Liver (tissue), 9 donors: ENCODE data around the gene TUBGCP2. TPM values are rescaled to one million over a fixed set of nuclear protein-coding genes. Genes with fewer than 3 reads are reported as not detected.

Source experiments
- DNase-seq: peaks from one replicate; pipeline ENCODE4 v3.0.0-alpha.2; 2017; ENCODE audit warnings: low spot score
- H3K27ac ChIP-seq, 2 donors: one replicate each; pipeline ENCODE4 v1.7.0; 2013; ENCODE audit warnings: inconsistent platforms in 2 of 2, low read length in 2 of 2, control low read depth in 1 of 2, low read depth in 1 of 2, mild to moderate bottlenecking in 1 of 2
- H3K27me3 ChIP-seq, 4 donors: one replicate each; pipeline versions ENCODE4 v1.6.1 to v1.7.0; 2013; ENCODE audit warnings: low read length in 3 of 4, inconsistent platforms in 1 of 4, mild to moderate bottlenecking in 1 of 4, moderate library complexity in 1 of 4; ENCODE audit not compliant: control insufficient read depth in 4 of 4, insufficient read depth in 4 of 4
- H3K36me3 ChIP-seq, 4 donors: one replicate each; pipeline versions ENCODE4 v1.6.1 to v1.7.0; 2013; ENCODE audit warnings: low read length in 3 of 4, mild to moderate bottlenecking in 3 of 4, low read depth in 1 of 4, moderate library complexity in 1 of 4; ENCODE audit not compliant: control insufficient read depth in 4 of 4, insufficient read depth in 3 of 4
- H3K4me1 ChIP-seq, 4 donors: one replicate each; pipeline versions ENCODE4 v1.6.1 to v1.7.0; 2013; ENCODE audit warnings: low read length in 3 of 4, mild to moderate bottlenecking in 3 of 4, moderate library complexity in 1 of 4; ENCODE audit not compliant: control insufficient read depth in 4 of 4, insufficient read depth in 4 of 4
- H3K4me3 ChIP-seq, 3 donors: one replicate each; pipeline versions ENCODE4 v1.6.1 to v1.7.0; 2013; ENCODE audit warnings: low read length in 3 of 3, control low read depth in 1 of 3, low read depth in 1 of 3, mild to moderate bottlenecking in 1 of 3
- H3K9ac ChIP-seq, 2 donors: one replicate each; pipeline ENCODE4 v1.7.0; 2013; ENCODE audit warnings: low read length in 2 of 2, mild to moderate bottlenecking in 2 of 2, moderate library complexity in 2 of 2, control low read depth in 1 of 2, low read depth in 1 of 2
- H3K9me3 ChIP-seq, 4 donors: one replicate each; pipeline versions ENCODE4 v1.6.1 to v1.7.0; 2013; ENCODE audit warnings: low read length in 3 of 4; ENCODE audit not compliant: control insufficient read depth in 4 of 4
- ATF3 ChIP-seq: IDR thresholded peaks from 2 replicates; pipeline ENCODE4 v1.6.1; 2016; ENCODE audit warnings: antibody characterized with exemption
- CTCF ChIP-seq: fragments of 150-350 bp; IDR thresholded peaks from 2 replicates; pipeline ENCODE4 v1.5.1; 2017; ENCODE audit warnings: improper control_type of control experiment, low read depth, low read length; ENCODE audit not compliant: missing input control
- EGR1 ChIP-seq, 2 donors: IDR thresholded peaks; 2 replicates each; pipeline ENCODE4 v1.6.1; 2016 to 2018; ENCODE audit warnings: antibody characterized with exemption in 2 of 2, low read depth in 2 of 2
- FOXA1 ChIP-seq: IDR thresholded peaks from 2 replicates; pipeline ENCODE4 v1.6.1; 2016; ENCODE audit warnings: antibody characterized with exemption
- FOXA2 ChIP-seq: IDR thresholded peaks from 2 replicates; pipeline ENCODE4 v1.6.1; 2016; ENCODE audit warnings: antibody characterized with exemption
- GABPA ChIP-seq, 2 donors: IDR thresholded peaks in 1 of 2; conservative IDR thresholded peaks in 1 of 2; 2 replicates each; pipeline ENCODE4 v1.6.1; 2016; ENCODE audit warnings: antibody characterized with exemption in 2 of 2, mild to moderate bottlenecking in 1 of 2, moderate library complexity in 1 of 2
- HNF4A ChIP-seq, 2 donors: conservative IDR thresholded peaks; 2 replicates each; pipeline ENCODE4 v1.6.1; 2016; ENCODE audit warnings: antibody characterized with exemption in 2 of 2, mild to moderate bottlenecking in 2 of 2
- HNF4G ChIP-seq: IDR thresholded peaks from 2 replicates; pipeline ENCODE4 v1.6.1; 2016; ENCODE audit warnings: antibody characterized with exemption
- JUND ChIP-seq, 2 donors: IDR thresholded peaks; 2 replicates each; pipeline ENCODE4 v1.6.1; 2016; ENCODE audit warnings: antibody characterized with exemption in 2 of 2
- NR2F2 ChIP-seq: IDR thresholded peaks from 2 replicates; pipeline ENCODE4 v1.6.1; 2016; ENCODE audit warnings: antibody characterized with exemption
- RAD21 ChIP-seq, 2 donors: IDR thresholded peaks; 2 replicates each; pipeline ENCODE4 v1.6.1; 2016; ENCODE audit warnings: antibody characterized with exemption in 2 of 2, mild to moderate bottlenecking in 2 of 2
- REST ChIP-seq: IDR thresholded peaks from 2 replicates; pipeline ENCODE4 v1.6.1; 2016; ENCODE audit warnings: antibody characterized with exemption, mild to moderate bottlenecking
- RXRA ChIP-seq, 2 donors: IDR thresholded peaks; 2 replicates each; pipeline ENCODE4 v1.6.1; 2017 to 2018; ENCODE audit warnings: antibody characterized with exemption in 2 of 2, mild to moderate bottlenecking in 1 of 2
- SP1 ChIP-seq: IDR thresholded peaks from 2 replicates; pipeline ENCODE4 v1.6.1; 2018; ENCODE audit warnings: antibody characterized with exemption, mild to moderate bottlenecking
- TAF1 ChIP-seq: conservative IDR thresholded peaks from 2 replicates; pipeline ENCODE4 v1.6.1; 2016; ENCODE audit warnings: antibody characterized with exemption, mild to moderate bottlenecking
- YY1 ChIP-seq: IDR thresholded peaks from 2 replicates; pipeline ENCODE4 v1.6.1; 2016; ENCODE audit warnings: antibody characterized with exemption, mild to moderate bottlenecking
- WGBS: extraction: QIAGEN DNeasy Blood & Tissue Kit; methylation state at CpG from one replicate; pipeline ENCODE4 v1.1.7; 2013; 5-methylcytosine and 5-hydroxymethylcytosine counted together
- polyA plus RNA-seq, 2 donors: library from polyadenylated mRNA; stranded (reverse) in 1 of 2; unstranded in 1 of 2; fragments of 200-250 nt in 1 of 2; fragments of >200 nt in 1 of 2; fragmentation: Nextera tagmentation in 1 of 2; extraction: Ambion mirVana in 1 of 2; gene quantifications; one replicate each; pipeline versions ENCODE4 v1.2.1 to v1.2.3, GENCODE V29; 2013 to 2015
- total RNA-seq, 2 donors: library from RNA; depleted of rRNA; stranded (reverse); fragments of >200 nt; gene quantifications; one replicate each; pipeline ENCODE4 v1.2.3, GENCODE V29; 2014
- TF ChIP-seq, protein P1 (sequence below): IDR thresholded peaks from 2 replicates; pipeline ENCODE4 v1.6.1; 2016; ENCODE audit warnings: antibody characterized with exemption
- TF ChIP-seq, protein P2 (sequence below): IDR thresholded peaks from 2 replicates; pipeline ENCODE4 v1.6.1; 2016; ENCODE audit warnings: antibody characterized with exemption
- donor health status: healthy.
- donor health status: healthy.
- donor health status: healthy.
- donor health status: healthy.
- donor health status: healthy.

TUBGCP2 gene
- total and polyA plus RNA-seq, 4 donors, result 18.8 to 32.4 (median 27.6) TPM

DNA sequence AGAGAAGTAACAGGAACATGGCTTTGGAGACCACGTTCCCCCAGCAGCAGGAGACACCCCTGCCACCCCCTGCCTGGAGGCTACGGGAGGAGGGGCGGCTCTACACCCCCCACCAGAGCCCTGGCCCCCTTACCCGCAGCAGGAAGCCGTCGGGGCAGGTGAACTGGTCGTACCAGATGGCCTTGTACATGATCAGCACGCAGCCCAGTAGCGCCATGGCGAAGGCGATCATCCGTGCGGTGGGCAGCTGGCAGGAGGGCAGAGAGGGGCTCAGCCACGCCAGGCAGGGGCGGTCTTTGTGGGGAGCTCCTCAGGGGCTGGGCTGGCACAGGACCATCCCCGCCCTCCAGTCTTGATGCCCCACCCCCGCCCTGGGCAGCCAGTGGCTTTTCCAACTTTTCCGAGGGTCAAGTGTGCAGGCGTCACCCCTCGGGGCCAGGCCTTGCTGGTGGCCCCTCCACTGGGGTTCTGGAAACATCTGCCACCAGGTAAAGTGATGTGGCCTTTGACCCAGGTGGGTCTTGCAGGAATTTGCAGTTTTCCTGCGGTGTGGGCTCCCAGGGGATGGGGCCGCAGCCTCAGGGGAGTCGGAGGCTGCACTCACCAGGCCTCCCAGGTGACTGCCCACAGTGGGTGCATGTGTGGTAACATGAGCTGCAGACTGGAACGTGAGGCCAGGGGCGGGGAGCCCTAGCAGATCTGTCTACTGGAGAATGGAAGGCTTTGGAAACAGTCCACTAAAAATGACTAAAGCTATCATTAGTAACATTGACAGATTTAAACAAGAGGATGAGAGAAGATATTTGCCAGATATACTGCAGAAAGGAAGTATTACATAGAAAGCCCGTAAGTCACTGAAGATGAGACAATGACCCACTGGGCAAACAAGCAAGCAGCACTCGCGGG lies 18.3 kb upstream of the TUBGCP2 start:
- Histone ChIP-seq H3K9me3 (no peaks in the 10 kb centered on the region), H3K27me3 (peaks cover 0 to 17% (median 8%) of the 10 kb centered on the region in 4 donors), H3K27ac (no peak overlapping the region), H3K4me1 (peaks cover 2 to 22% (median 8%) of the 10 kb centered on the region in 4 donors), H3K9ac (no peak overlapping the region), H3K4me3 (no peak overlapping the region), H3K36me3 (no peaks in the 10 kb centered on the region)
- 36% methylated on average over 28 of the region's 28 CpGs for WGBS
- TF ChIP-seq HNF4A (conservative IDR thresholded peaks at IDR 0.05) (no peak), YY1 (no peak), TAF1 (no peak), FOXA2 (no peak)
- DNase-seq, result no peak

- Histone ChIP-seq H3K27me3 (peaks cover 0 to 17% (median 8%) of the 10 kb centered on the region in 4 donors), H3K9me3 (no peaks in the 10 kb centered on the region), H3K27ac (no peak overlapping the region), H3K4me1 (peaks cover 2 to 22% (median 8%) of the 10 kb centered on the region in 4 donors), H3K4me3 (no peak overlapping the region), H3K36me3 (no peaks in the 10 kb centered on the region), H3K9ac (no peak overlapping the region)
- TF ChIP-seq REST (no peak), RXRA (IDR thresholded peaks at IDR 0.05) (no peak), TAF1 (no peak), RAD21 (IDR thresholded peaks at IDR 0.05) (no peak), ATF3 (no peak), NR2F2 (no peak), GABPA (IDR thresholded peaks at IDR 0.05 in 1 of 2, conservative IDR thresholded peaks at IDR 0.05 in 1 of 2) (no peak), HNF4G (no peak), CTCF (no peak), FOXA1 (no peak), EGR1 (IDR thresholded peaks at IDR 0.05; ENCODE audit: low read depth in 2 of 2) (no peak), YY1 (no peak), JUND (IDR thresholded peaks at IDR 0.05) (no peak), SP1 (no peak), FOXA2 (no peak), HNF4A (conservative IDR thresholded peaks at IDR 0.05) (no peak)
- TF ChIP-seq, protein P1, sequence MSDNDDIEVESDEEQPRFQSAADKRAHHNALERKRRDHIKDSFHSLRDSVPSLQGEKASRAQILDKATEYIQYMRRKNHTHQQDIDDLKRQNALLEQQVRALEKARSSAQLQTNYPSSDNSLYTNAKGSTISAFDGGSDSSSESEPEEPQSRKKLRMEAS, result no peak
- TF ChIP-seq, protein P2, sequence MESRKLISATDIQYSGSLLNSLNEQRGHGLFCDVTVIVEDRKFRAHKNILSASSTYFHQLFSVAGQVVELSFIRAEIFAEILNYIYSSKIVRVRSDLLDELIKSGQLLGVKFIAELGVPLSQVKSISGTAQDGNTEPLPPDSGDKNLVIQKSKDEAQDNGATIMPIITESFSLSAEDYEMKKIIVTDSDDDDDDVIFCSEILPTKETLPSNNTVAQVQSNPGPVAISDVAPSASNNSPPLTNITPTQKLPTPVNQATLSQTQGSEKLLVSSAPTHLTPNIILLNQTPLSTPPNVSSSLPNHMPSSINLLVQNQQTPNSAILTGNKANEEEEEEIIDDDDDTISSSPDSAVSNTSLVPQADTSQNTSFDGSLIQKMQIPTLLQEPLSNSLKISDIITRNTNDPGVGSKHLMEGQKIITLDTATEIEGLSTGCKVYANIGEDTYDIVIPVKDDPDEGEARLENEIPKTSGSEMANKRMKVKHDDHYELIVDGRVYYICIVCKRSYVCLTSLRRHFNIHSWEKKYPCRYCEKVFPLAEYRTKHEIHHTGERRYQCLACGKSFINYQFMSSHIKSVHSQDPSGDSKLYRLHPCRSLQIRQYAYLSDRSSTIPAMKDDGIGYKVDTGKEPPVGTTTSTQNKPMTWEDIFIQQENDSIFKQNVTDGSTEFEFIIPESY, result no peak
- no peak for DNase-seq
- 33% methylated on average over 9 of the region's 9 CpGs for WGBS
Measured at GRCh38 chr10:133326223-133326551, 17.5 kb upstream of the TUBGCP2 start.
